ENCODE results near the gene SUGCT.

SUGCT gene

DNA sequence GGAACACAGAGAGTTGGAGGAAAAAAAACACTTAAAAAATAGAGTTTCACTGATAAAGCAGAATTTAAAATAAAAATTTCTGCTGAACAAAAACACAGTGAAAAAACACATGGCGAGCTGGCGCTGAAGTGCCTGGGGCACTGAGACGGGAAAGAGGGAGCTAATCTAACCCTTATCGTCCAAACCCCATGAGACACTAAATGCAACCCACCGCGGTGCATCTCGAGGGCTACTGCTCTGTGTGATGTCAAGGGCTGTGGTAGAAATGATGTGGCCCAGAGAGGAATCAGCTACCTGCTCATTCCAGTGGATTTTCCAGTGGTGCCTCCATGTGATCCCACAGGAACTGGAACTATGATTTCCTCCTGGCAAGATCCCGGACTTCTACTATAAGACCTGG lies 499.3 kb downstream of the SUGCT start:
- TF ChIP-seq FOXP2 (optimal IDR thresholded peaks at IDR 0.05; ENCODE audit: borderline replicate concordance, extremely low read depth, extremely low read length, insufficient read depth), result no peak
- TF ChIP-seq, protein P1, sequence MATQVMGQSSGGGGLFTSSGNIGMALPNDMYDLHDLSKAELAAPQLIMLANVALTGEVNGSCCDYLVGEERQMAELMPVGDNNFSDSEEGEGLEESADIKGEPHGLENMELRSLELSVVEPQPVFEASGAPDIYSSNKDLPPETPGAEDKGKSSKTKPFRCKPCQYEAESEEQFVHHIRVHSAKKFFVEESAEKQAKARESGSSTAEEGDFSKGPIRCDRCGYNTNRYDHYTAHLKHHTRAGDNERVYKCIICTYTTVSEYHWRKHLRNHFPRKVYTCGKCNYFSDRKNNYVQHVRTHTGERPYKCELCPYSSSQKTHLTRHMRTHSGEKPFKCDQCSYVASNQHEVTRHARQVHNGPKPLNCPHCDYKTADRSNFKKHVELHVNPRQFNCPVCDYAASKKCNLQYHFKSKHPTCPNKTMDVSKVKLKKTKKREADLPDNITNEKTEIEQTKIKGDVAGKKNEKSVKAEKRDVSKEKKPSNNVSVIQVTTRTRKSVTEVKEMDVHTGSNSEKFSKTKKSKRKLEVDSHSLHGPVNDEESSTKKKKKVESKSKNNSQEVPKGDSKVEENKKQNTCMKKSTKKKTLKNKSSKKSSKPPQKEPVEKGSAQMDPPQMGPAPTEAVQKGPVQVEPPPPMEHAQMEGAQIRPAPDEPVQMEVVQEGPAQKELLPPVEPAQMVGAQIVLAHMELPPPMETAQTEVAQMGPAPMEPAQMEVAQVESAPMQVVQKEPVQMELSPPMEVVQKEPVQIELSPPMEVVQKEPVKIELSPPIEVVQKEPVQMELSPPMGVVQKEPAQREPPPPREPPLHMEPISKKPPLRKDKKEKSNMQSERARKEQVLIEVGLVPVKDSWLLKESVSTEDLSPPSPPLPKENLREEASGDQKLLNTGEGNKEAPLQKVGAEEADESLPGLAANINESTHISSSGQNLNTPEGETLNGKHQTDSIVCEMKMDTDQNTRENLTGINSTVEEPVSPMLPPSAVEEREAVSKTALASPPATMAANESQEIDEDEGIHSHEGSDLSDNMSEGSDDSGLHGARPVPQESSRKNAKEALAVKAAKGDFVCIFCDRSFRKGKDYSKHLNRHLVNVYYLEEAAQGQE (IDR thresholded peaks at IDR 0.05; ENCODE audit: insufficient read depth in 1 of 2, low read depth in 2 of 2, low read length in 2 of 2), result no peak
- TF ChIP-seq SIN3A (IDR thresholded peaks at IDR 0.05; ENCODE audit: borderline replicate concordance, insufficient read depth, low read length), result no peak
- TF ChIP-seq TAF1 (IDR thresholded peaks at IDR 0.05; ENCODE audit: borderline replicate concordance, insufficient read depth, low read length), result no peak
- no peak for TF ChIP-seq POLR2AphosphoS5 (IDR thresholded peaks at IDR 0.05; ENCODE audit: low read depth, low read length)

DNA sequence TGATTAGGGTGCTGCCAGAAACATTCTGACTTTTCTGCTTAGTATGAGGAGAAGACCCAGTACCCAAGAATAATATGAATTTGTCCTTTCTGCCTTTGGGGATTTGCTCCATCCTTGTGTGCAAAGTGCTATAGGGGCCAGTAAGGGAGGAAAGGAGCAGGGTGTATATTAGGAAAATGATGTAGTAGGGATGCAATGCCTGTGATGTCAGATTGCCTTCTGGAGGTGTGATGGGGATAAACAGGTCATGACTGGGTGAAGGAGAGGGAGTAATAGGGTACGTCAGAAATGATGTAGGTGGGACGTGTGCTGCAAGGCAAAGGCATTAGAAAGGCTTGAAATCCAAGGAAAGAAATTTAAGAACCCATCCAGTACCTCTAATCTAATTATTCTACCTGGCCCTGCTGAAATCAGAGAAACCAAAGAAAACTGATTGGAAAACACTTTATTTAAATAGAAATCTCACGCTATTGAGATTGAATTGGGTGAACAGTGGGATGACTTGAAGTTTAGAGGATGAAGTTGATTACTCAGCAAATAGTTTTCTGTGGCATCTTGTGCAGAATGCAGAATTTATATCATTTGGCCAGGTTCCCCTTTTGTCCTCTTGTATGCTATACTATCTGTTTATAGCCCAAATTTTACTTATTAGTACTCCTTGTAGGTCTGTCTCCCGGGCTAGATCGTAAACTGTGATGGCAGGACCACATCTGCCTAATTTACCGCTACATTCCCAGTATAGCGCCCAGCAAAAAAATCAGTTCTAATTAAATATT lies 503.9 kb downstream of the SUGCT start:
- no peak for TF ChIP-seq TAF1 (IDR thresholded peaks at IDR 0.05; ENCODE audit: borderline replicate concordance, insufficient read depth, low read length)
- no peak for TF ChIP-seq POLR2AphosphoS5 (IDR thresholded peaks at IDR 0.05; ENCODE audit: low read depth, low read length)
- no peak for TF ChIP-seq SIN3A (IDR thresholded peaks at IDR 0.05; ENCODE audit: borderline replicate concordance, insufficient read depth, low read length)
- no peak for TF ChIP-seq FOXP2 (optimal IDR thresholded peaks at IDR 0.05; ENCODE audit: borderline replicate concordance, extremely low read depth, extremely low read length, insufficient read depth)
- TF ChIP-seq, protein P1 (IDR thresholded peaks at IDR 0.05; ENCODE audit: insufficient read depth in 1 of 2, low read depth in 2 of 2, low read length in 2 of 2), result no peak

DNA sequence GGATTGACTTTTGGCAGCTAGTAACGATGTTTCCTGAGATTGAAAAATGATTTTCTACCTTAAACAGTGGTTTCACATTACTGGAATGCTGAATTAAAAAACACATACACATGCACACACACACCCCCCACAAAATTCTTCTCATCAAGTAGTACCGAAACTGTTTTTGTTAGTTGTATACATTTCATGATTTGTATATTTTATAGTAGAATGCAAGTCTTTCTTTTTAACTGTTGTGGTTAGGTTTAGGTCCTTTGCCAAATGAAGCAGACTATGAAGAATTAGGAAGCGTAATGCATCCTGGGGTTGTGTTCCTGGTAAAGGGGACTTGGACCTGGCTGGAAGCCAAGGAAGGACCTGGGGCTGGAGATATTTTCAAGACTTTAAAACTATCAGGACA lies 505.8 kb downstream of the SUGCT start:
- TF ChIP-seq SIN3A (IDR thresholded peaks at IDR 0.05; ENCODE audit: borderline replicate concordance, insufficient read depth, low read length) (no peak), TAF1 (IDR thresholded peaks at IDR 0.05; ENCODE audit: borderline replicate concordance, insufficient read depth, low read length) (no peak), FOXP2 (optimal IDR thresholded peaks at IDR 0.05; ENCODE audit: borderline replicate concordance, extremely low read depth, extremely low read length, insufficient read depth) (no peak), POLR2AphosphoS5 (IDR thresholded peaks at IDR 0.05; ENCODE audit: low read depth, low read length) (no peak)
- TF ChIP-seq, protein P1 (IDR thresholded peaks at IDR 0.05; ENCODE audit: insufficient read depth in 1 of 2, low read depth in 2 of 2, low read length in 2 of 2), result no peak

DNA sequence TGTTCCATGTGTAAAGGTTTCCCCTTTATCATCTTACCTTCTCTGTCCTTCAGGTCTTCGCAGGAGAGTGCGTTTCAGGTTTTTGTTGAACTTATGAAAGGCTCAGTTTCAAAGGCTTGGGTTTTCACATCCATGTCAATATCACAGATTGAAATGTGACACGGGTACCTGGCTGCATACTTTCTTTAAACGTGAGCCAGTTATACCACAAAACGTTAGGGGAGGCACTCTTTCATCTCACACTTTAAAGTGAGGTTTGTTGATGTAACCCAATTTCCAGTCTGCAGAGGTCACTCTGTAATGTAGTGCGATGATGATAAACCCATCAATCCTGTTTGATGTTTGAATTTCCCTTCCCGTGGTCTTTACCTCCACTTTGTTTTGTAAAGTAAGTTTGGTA lies 506.9 kb downstream of the SUGCT start:
- TF ChIP-seq FOXP2 (optimal IDR thresholded peaks at IDR 0.05; ENCODE audit: borderline replicate concordance, extremely low read depth, extremely low read length, insufficient read depth), result no peak
- TF ChIP-seq, protein P1 (IDR thresholded peaks at IDR 0.05; ENCODE audit: insufficient read depth in 1 of 2, low read depth in 2 of 2, low read length in 2 of 2), result no peak
- TF ChIP-seq POLR2AphosphoS5 (IDR thresholded peaks at IDR 0.05; ENCODE audit: low read depth, low read length), result no peak
- no peak for TF ChIP-seq SIN3A (IDR thresholded peaks at IDR 0.05; ENCODE audit: borderline replicate concordance, insufficient read depth, low read length)
- TF ChIP-seq TAF1 (IDR thresholded peaks at IDR 0.05; ENCODE audit: borderline replicate concordance, insufficient read depth, low read length), result no peak
